Gastrocnemius medialis (tissue), 4 donors: ENCODE data around the gene ZBTB39.

ENCODE experiments used
- CTCF ChIP-seq, 5 experiments: fragments of 450-650 bp in 3 of 5; fragments of 200-600 bp in 2 of 5; sonication (generic) in 2 of 5; IDR thresholded peaks in 4 of 5; conservative IDR thresholded peaks in 1 of 5; 1 replicate in 4 of 5; 2 replicates in 1 of 5; pipeline ENCODE4 v1.5.1; 2016 to 2019; ENCODE audit warnings: antibody characterized with exemption in 5 of 5, mild to moderate bottlenecking in 3 of 5, moderate library complexity in 3 of 5
- POLR2A ChIP-seq, 2 donors: fragments of 450-650 bp; IDR thresholded peaks; one replicate each; pipeline ENCODE4 v1.6.1; 2017; ENCODE audit warnings: antibody characterized with exemption in 2 of 2, mild to moderate bottlenecking in 2 of 2, moderate library complexity in 2 of 2

GRCh38 chr12:56993346-56993745, 13.0 kb downstream of the ZBTB39 start:
- TF ChIP-seq CTCF (IDR thresholded peaks at IDR 0.05 in 4 of 5, conservative IDR thresholded peaks at IDR 0.05 in 1 of 5) (no peak), POLR2A (IDR thresholded peaks at IDR 0.05) (no peak)
